Ishikawa (cell line): Measurements from ENCODE around the gene ELFN1.

Experiments
- CEBPB ChIP-seq: IDR thresholded peaks from 2 replicates; pipeline ENCODE4 v1.6.1; 2012
- CREB1 ChIP-seq: IDR thresholded peaks from 2 replicates; pipeline ENCODE4 v1.6.1; 2012; ENCODE audit warnings: low read depth
- EGR1 ChIP-seq: IDR thresholded peaks from 2 replicates; pipeline ENCODE4 v1.6.1; 2012
- EP300 ChIP-seq: IDR thresholded peaks from 2 replicates; pipeline ENCODE4 v1.6.1; 2012; ENCODE audit warnings: borderline replicate concordance
- FOXM1 ChIP-seq: IDR thresholded peaks from 2 replicates; pipeline ENCODE4 v1.6.1; 2012; ENCODE audit warnings: low read depth, borderline replicate concordance
- NFIC ChIP-seq: IDR thresholded peaks from 2 replicates; pipeline ENCODE4 v1.6.1; 2012
- RAD21 ChIP-seq: IDR thresholded peaks from 2 replicates; pipeline ENCODE4 v1.6.1; 2012; ENCODE audit warnings: low read depth
- TAF1 ChIP-seq: IDR thresholded peaks from 2 replicates; pipeline ENCODE4 v1.6.1; 2012; ENCODE audit warnings: low read depth, mild to moderate bottlenecking
- TCF12 ChIP-seq: IDR thresholded peaks from 2 replicates; pipeline ENCODE4 v1.6.1; 2012; ENCODE audit warnings: low read depth
- TEAD4 ChIP-seq: IDR thresholded peaks from 2 replicates; pipeline ENCODE4 v1.6.1; 2012
- YY1 ChIP-seq: IDR thresholded peaks from 2 replicates; pipeline ENCODE4 v1.6.1; 2012; ENCODE audit warnings: low read depth
- ZBTB7A ChIP-seq: IDR thresholded peaks from 2 replicates; pipeline ENCODE4 v1.6.1; 2012; ENCODE audit warnings: low read depth
- TF ChIP-seq, protein P1 (sequence below): IDR thresholded peaks from 2 replicates; pipeline ENCODE4 v1.6.1; 2012
- TF ChIP-seq, protein P2 (sequence below): IDR thresholded peaks from 2 replicates; pipeline ENCODE4 v1.6.1; 2012
- TF ChIP-seq, protein P3 (sequence below): IDR thresholded peaks from 2 replicates; pipeline ENCODE4 v1.6.1; 2012; ENCODE audit warnings: low read depth, mild to moderate bottlenecking

ELFN1 gene

DNA sequence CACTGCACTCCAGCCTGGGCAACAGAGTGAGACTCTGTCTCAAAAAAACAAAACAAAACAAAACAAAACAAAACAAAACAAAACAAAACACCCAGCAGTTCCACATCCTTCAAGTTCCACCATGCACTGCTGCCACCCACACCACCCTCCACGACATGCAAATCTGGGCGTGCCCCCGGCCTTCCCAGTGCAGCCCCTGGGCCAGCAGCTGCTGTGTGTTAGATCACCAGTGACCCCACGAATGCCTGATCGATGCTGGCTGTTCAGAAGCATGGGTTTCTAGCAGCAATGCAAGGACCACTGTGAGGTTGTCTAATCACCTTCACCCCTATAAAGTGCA is 36.3 kb downstream of the ELFN1 start:
- no peak for TF ChIP-seq CREB1
- TF ChIP-seq CEBPB = no peak
- TF ChIP-seq TEAD4 = no peak
- TF ChIP-seq YY1 = no peak

- TF ChIP-seq EGR1 = no peak
- TF ChIP-seq CEBPB = no peak
- TF ChIP-seq EP300 = no peak
- TF ChIP-seq, protein P1, sequence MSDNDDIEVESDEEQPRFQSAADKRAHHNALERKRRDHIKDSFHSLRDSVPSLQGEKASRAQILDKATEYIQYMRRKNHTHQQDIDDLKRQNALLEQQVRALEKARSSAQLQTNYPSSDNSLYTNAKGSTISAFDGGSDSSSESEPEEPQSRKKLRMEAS = no peak
- TF ChIP-seq, protein P2, sequence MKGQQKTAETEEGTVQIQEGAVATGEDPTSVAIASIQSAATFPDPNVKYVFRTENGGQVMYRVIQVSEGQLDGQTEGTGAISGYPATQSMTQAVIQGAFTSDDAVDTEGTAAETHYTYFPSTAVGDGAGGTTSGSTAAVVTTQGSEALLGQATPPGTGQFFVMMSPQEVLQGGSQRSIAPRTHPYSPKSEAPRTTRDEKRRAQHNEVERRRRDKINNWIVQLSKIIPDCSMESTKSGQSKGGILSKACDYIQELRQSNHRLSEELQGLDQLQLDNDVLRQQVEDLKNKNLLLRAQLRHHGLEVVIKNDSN = no peak; the same call in 1 of the 2 replicates
- TF ChIP-seq, protein P3, sequence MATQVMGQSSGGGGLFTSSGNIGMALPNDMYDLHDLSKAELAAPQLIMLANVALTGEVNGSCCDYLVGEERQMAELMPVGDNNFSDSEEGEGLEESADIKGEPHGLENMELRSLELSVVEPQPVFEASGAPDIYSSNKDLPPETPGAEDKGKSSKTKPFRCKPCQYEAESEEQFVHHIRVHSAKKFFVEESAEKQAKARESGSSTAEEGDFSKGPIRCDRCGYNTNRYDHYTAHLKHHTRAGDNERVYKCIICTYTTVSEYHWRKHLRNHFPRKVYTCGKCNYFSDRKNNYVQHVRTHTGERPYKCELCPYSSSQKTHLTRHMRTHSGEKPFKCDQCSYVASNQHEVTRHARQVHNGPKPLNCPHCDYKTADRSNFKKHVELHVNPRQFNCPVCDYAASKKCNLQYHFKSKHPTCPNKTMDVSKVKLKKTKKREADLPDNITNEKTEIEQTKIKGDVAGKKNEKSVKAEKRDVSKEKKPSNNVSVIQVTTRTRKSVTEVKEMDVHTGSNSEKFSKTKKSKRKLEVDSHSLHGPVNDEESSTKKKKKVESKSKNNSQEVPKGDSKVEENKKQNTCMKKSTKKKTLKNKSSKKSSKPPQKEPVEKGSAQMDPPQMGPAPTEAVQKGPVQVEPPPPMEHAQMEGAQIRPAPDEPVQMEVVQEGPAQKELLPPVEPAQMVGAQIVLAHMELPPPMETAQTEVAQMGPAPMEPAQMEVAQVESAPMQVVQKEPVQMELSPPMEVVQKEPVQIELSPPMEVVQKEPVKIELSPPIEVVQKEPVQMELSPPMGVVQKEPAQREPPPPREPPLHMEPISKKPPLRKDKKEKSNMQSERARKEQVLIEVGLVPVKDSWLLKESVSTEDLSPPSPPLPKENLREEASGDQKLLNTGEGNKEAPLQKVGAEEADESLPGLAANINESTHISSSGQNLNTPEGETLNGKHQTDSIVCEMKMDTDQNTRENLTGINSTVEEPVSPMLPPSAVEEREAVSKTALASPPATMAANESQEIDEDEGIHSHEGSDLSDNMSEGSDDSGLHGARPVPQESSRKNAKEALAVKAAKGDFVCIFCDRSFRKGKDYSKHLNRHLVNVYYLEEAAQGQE = no peak
- no peak for TF ChIP-seq TAF1
- TF ChIP-seq FOXM1 = no peak
- TF ChIP-seq TEAD4 = no peak
Observed at GRCh38 chr7:1706721-1707613, 36.9 kb downstream of the ELFN1 start.

GRCh38 chr7:1707756-1708595 is 37.9 kb downstream of the ELFN1 start:
- TF ChIP-seq CREB1 (no peak), RAD21 (peak; percentile 49; the same call in 1 of the 2 replicates), NFIC (no peak)

DNA sequence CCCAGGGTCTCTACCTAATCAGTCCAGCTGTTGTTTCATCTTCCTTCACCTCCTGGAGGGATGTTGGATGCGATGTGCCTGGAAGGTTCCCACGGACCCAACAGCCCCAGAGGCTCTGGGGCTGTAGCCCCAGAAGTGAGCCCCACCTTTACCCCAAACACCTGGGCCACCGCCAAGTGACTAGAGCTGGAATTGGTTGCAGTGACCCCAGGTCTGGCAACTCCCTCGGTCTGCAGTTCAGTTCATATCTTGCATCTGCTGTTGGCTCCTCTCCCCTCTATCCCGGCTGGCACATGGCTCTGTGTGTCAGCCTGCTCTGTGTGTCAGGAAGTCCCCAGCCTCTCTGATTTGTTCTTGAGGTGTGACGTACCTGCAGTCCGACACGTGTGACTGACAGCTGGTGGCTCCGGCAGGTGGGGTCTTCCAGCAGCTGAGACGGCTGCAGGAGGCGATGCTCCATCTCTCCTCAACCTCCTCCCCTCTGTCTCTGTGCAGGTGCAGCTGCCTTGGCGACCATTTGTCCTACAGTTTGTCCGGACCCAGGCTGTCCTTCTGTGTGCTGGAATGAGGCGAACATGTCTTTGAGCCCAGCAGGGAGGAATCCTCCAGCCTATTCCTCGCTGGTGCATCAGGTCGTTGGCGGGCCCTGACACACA is 38.6 kb downstream of the ELFN1 start:
- no peak for TF ChIP-seq NFIC

DNA sequence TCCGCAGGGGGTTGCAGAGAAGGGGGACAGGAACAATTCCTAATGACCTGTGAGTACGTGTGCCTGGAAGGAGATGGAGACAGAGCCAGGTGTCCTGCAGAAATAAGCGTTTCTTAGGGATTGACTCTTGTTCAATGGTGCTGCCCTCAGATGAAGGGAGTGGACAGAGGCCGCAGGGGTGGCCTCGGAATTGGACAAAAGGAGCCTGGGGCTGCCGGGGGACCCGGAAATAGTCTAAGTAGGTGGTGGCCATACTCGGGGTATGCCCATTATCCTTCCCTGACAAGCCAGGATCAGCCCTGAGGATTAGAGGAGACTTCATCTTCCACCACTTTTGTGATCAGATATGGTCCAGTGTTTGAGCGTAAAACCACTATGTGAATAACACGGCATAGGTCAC is 39.2 kb downstream of the ELFN1 start:
- TF ChIP-seq YY1 = no peak

GRCh38 chr7:1709900-1710299 is 39.8 kb downstream of the ELFN1 start:
- TF ChIP-seq, protein P3 = no peak
- no peak for TF ChIP-seq EGR1
- TF ChIP-seq TCF12 = no peak
- no peak for TF ChIP-seq FOXM1
- TF ChIP-seq TAF1 = no peak
- no peak for TF ChIP-seq RAD21
- TF ChIP-seq TEAD4 = no peak
- TF ChIP-seq NFIC = no peak
- TF ChIP-seq CEBPB = no peak
- no peak for TF ChIP-seq ZBTB7A
- TF ChIP-seq CREB1 = no peak
- TF ChIP-seq, protein P2 = no peak
- TF ChIP-seq EP300 = no peak

DNA sequence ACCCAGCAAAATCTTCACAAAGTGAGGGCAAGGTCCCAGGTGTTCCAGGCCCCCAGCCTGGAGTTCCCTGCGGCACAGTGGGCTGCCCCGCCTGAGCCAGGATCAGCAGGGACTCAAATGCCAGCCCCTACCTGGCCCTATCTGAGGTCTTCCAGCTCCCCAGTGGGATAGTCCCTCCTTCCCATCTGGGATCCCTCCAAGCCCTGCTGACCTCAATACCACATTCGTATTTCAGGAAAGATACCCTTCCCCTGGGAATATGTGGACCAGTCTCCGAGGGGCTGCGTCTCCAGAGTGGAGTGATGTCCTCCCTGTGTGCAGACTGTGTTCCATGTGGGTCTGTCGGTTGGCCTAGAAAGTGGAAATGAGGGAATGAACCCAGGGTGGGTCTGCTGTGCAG is 40.9 kb downstream of the ELFN1 start:
- TF ChIP-seq EP300 = no peak
- TF ChIP-seq YY1 = no peak
